GDM1 (cell line): ENCODE measurements around the gene HAUS1.
"Not testable (repeated sequence)": the region's sequence is repeated elsewhere in the genome, so short reads cannot be mapped to it uniquely, and the experiment has no call there.

ENCODE experiments used
- DNase-seq: peaks from one replicate; lab custom pipeline; 2025; lab: John Stamatoyannopoulos, UW

The HAUS1 gene

DNA sequence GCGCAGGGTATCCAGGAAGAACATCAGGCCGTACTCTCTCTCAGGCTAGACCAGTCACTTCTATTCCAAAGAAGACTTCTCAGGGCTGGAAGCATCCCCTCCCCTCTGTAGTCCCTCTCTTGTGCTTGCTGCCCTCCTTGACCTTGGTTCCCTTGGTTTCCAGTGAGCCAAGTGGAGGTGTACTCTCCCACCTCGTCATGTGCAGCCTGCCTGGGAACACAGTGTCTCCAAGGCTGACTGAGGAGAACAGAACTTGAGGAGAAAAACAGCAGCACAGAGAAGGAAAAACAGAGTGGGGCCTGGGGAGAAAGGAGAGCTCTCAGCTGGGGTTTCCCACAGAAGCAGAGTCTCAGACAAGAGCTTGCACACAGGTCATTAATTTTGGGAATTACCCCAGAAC lies 52.7 kb downstream of the HAUS1 start:
- DNase-seq, result no peak

DNA sequence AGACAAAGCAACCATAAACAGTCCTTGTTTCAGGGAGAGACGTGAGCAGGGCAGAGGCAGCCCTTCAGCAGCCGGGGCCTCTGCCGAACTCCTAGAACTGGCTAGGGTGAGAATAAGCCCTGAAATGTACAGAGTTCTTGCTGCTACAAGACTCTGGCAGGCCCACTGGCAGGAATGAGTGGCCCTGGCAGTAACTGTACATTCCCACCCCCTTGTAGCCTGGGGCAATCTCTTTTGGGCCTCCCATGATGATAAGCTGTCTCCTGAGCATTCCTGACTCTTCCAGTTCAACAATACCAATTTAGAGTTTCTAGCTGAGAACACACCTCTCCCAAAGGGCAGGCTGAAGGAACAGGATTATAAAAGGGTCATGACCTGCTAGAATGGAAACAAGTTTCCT lies 54.3 kb downstream of the HAUS1 start:
- no peak for DNase-seq

GRCh38 chr18:46160050-46160798 lies 56.0 kb downstream of the HAUS1 start:
- no peak for DNase-seq

GRCh38 chr18:46160840-46161239 lies 56.7 kb downstream of the HAUS1 start:
- DNase-seq, result not testable (repeated sequence)

GRCh38 chr18:46161703-46162396 lies 57.7 kb downstream of the HAUS1 start:
- DNase-seq, result no peak

DNA sequence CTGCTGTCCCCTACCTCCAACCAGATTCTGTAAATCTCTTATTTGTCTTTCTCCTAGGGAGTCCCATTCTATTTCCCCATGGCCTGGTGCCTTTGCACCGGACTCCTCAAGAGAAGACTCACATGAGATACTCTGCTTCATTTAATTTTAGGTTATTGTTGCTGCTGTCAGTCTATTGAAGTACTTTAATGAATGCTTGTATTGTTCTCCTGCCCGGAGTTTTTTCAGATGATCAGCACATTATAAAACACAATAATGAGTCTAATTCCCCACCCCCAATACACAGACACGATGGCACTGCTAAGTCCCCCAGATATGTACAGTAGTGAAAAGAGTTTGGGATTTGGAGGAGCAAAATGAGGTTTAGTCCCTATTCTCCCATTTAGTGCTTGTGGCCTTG lies 58.9 kb downstream of the HAUS1 start:
- no peak for DNase-seq

- no peak for DNase-seq
Measured at GRCh38 chr18:46163941-46164499, 59.8 kb downstream of the HAUS1 start.

DNA sequence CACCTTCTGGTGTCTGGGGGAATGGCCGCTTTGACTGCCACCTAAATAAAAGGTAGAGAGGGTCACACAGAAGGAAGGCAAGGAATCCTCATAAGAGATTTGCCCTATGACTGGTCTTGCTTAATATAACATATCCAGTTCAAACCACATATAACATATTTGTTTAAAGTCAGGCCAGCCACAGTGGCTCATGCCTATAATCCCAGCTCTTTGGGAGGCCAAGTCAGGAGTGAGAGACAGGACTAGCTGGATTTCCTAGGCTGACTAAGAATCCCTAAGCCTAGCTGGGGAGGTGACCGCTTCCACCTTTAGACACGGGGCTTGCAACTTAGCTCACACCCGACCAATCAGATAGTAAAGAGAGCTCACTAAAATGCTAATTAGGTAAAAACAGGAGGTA lies 60.3 kb downstream of the HAUS1 start:
- not testable (repeated sequence) for DNase-seq

- no peak for DNase-seq
Measured at GRCh38 chr18:46164920-46165319, 60.7 kb downstream of the HAUS1 start.

DNA sequence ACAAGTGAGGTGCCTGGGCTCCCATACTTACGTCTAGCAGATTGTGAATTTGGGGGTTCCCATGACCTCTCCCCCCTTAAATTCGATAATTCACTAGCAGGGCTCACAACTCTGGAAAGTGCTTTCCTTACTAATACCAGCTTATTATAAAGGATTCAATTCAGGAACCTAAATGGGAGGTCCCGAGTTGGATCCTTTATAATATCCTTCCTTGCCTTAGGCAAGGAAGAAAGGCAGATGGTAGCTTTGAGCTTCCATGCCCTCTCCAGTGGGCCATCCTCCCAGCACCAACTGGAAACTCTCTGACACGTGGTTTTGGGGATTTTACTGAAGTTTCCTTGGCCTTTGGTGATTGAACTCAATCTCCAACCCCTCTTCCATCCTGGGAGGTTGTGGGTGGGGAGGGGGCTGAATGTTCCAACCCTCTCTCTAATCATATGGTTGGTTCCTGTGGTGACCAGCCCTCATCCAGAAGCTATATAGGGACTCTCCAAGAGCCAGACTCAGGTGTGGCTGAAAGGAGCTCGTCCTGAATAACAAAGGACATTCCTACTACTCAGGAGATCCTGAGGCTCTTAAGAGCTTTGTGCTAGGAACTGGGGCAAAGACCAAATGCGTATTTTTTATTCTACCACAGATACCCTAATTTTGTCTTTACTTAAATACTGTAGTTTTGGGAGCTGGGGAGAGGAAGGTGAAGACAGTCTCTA lies 62.2 kb downstream of the HAUS1 start:
- no peak for DNase-seq

DNA sequence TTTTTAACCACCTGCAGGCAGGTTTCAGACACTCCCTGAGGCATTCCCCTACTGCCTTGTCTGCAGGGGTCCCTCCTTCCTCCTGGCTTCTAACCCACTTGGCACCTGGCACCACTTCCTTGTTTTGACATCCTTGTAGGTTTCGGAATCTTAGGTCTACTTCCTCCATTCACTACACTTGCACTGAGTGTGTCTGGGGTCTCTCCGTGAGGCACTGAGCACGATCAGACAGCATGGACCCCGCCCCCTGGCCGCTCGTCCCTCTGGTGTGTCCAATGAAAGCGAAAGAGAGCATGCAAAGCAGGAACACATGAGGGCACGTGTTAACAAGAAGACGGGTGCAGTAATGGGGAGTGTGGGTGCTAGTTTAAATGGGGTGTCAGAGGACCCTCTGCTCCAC lies 63.8 kb downstream of the HAUS1 start:
- DNase-seq, result peak; percentile 9

- no peak for DNase-seq
Measured at GRCh38 chr18:46169464-46169941, 65.3 kb downstream of the HAUS1 start.

DNA sequence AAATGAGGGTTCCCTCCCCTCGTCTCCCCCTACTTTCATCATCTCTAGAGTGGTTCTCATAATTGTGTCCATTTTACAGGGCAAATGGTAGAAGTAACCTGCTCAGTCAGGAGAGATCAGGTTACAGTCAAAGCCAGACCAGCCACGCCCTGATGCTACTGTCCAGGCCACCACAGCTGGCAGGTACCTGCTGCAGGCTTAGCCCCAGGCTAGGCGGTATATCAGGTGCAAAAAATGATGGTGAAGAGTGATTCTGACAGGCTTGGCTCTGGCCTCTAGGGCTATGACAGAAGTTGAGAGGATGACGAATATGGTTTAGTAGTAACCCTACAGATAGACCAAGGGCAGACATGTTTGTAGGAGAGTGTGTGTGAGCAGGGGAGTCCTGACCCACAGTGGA lies 67.1 kb downstream of the HAUS1 start:
- no peak for DNase-seq

- DNase-seq, result peak; percentile 89
Measured at GRCh38 chr18:46173393-46174341, 69.5 kb downstream of the HAUS1 start.

DNA sequence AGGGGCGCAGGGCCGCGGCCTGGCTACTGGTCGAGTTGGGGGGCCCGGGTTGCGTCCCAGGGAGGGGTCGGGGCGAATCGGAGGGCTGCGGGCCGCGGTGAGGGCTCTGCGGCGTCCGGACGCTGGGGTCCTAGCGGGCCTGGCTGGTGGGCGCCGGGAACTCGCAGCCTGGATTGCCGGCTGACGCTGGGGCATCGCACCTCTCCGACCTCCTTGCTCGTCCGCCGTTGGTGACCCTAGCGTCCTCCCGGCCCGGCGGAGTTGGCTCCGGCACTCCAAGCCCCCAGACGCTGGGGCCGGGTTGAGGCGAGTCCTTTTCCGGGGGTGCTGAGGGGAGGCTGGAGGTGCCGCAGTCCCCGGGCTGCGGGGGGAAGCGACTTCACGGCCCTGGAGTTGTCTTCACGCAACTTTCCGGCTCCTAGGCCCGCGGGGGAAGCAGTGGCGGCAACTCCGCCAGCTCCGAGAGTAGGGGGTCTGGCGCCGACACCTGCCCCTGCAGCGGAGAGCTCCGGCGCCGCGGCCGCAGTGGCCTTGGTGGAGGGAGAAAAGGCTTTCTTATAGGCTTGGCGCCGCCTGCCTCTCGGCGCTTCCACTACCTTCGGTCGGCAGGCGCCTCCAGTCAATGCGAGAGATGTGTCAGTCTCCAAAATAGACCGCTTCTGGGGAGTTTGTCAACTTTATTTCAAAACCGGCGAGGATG lies 70.3 kb downstream of the HAUS1 start:
- DNase-seq, result no peak

GRCh38 chr18:46176001-46176400 lies 71.8 kb downstream of the HAUS1 start:
- no peak for DNase-seq
